Activated T-helper 1 cell treated with anti-CD3 and anti-CD28 coated beads, Interleukin-2, amount 50 U/mL, for 16 hours (primary cell): Measurements from ENCODE around the gene ARFGAP2.
A peak's percentile ranks its signal among the peaks of the same experiment; 100 is the strongest.

Experiments
- DNase-seq, 2 donors: peaks; one replicate each; pipeline ENCODE4 v3.0.0-alpha.2; 2020; ENCODE audit warnings: low read depth in 1 of 2, low spot score in 1 of 2

ARFGAP2 gene

DNA sequence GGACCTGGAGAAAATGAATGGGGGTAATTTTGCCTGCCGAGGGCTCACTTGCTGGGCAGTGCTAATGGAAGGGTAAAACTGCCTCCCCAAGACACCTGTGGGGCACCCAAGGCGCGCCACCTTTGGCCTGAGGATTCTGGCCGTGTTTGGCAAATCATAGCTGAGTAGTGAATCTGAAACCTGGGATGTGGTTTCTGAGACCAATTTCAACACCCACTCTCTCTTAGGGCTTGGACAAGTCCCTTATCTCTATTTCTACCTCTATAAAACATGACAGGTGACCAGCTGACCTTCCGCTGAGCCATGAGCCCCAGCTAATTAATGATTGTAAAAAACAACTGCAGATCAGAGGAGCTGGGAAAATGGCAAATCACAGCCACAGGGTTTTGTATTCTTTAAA is 11.0 kb upstream of the ARFGAP2 start:
- DNase-seq: no peak

DNA sequence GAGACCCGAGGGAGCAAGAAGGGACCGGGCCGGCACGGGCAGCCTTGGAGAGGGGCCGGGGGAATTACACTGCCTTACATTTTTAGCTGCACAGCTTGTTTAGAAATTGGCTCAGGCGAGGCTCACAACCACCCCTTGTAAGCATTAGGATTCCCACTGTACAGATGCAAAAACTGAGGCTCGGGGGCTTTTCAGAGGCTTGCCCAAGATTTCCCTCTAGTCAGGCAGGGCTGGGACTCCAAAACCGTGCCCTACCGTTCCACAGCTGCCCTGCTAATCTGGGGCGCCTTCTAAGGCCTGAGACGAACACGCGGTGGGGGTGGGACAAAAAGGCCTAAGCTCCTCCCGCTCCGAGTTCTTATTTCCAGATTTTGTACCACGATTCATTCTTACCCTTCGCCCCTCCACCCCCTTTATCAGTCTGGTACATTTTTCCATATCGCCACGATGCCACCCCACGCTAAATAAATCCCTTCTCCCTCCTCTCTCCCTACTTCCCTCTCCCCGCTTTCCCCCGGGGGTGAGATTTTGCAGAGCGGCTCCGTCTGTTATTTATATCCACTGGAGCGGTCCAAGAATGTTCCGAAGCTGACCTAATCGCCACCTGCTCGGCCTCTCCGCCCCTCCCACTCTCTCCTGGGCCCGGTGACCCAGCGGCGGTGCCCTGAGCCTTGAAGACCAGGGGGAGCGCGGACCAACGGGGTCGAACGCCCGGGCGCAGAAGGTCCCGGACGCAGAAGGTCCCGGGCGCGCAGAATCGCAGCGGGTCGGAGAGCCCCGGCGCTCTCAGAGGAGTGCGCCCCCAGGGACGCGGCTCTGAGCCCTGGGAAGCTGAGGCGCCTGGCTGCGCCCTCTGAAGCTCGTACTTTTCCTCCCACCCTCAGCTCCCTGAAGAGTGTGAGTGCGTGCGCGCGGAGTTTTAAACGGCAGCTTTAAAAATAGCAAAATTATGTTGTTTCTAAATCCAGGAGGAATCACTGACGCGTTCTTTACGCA is 10.3 kb upstream of the ARFGAP2 start:
- no peak for DNase-seq

DNA sequence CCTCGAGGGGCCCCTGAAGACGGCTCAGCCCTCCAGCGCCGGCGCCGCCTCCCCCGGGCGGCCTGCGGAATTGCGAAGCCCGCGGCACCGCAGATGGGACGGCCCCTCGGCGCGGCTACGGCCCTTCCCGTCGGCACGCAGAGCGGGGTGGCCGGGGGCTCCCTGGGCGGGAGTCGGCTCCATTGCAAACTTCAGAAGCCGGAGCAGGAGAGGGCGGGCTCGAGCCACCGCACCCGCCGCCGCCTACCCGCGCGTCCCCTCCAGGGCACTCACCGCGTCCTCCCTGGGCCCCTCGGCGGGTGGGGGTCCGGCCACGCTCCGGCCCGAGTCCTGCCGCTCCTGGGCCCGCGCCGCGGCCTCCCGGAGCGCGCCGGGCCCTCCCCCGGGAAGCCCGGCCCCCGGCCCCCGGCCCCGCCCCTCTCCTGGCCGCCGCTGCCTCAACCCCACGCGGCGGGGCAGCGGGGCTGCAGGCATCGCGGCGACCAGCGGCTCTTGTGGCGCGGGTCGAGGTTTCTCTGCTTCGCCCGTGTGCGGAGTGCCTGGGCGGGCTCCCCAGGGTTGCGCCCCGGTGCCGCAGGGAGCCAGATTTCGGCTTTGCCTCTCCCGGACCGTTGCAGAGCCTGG is 9.5 kb upstream of the ARFGAP2 start, which contains the start of gene PACSIN3:
Gene PACSIN3 (minus strand): TSS at position 359 of the 624 bp plus-strand sequence. CDS start 3,707 bp downstream, outside the sequence.
- peak in 1 of 2 donors; percentile 25 for DNase-seq

DNA sequence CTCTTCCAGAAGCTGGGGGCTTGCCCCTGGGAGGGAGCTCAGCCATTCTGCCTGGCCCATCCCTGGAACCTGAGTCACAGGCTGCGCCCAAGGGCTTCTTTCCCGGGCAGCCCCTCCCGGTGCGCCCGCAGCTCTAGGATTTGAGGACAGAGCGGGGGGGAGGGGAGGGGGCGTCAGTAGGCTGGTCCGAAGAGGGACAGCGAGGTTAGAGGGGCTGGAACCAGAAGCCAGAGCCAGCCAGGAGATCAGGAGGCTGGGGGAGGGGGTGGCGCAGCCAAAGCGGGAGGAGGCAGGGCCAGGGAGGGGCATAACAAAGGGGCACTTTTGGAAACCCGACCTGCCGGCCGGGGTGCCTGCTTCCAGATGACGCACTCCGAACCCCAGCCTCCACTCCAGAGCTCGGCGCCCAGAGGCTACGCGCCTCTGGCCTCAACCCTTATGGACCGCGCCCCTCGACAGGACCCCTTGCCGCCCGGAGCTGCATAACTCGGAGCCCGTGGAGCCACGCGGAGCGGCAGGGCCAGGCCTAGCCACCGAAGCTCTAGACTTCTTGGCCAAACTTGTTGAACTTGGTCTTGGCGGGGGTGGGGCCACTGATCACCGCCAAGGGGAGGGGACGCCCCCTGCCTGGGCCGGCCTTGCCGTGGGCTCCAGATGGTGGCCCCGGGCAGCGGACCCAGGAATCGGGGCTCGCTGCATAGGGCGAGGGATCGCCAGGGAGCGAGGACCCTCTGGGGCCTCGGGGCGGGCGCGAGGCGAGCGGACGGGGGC is 8.8 kb upstream of the ARFGAP2 start:
- DNase-seq: no peak

GRCh38 chr11:47184711-47185304 is 8.1 kb upstream of the ARFGAP2 start:
- DNase-seq: no peak

GRCh38 chr11:47183969-47184368 is 7.3 kb upstream of the ARFGAP2 start:
- DNase-seq: no peak

DNA sequence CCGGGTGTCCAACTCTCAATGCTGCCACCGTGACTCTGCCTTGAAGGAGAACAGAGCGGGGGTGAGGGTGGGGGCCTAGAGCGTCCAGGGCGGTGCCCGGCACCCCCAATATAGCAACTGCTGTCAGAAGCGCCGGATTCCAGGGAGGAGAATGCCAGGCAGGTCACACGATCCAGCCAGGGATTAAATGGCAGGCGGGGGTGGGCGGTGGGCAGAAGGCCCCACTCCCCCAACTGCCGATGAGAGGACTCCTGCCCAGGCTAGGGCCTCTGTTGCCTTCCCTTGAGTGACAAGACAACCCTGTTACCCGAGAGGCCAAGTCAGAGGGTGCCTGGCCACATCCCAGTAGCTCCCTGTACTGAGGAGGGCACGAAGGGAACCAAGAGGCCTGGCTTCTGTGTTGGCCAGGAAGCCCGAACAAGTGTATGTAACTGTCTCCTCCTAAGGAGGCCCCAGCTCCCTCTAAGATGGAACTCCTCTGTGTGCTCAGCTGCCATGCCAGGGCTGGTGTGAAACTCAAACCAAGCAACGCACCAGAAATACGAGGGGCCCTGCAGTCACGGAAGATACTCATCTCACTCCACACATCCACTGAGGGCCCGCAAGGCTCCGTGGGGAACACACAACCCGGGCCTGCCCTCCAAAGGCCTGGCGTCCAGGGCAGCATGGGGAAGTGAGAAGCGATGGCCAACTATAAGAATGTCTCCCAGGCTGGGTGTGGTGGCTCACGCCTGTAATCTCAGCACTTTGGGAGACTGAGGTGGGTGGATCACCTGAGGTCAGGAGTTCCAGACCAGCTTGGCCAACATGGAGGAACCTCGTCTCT is 6.6 kb upstream of the ARFGAP2 start:
- DNase-seq: no peak

- DNase-seq: no peak
Measured at GRCh38 chr11:47182380-47182779, 5.7 kb upstream of the ARFGAP2 start.

- DNase-seq: no peak
Measured at GRCh38 chr11:47181271-47181670, 4.6 kb upstream of the ARFGAP2 start.

DNA sequence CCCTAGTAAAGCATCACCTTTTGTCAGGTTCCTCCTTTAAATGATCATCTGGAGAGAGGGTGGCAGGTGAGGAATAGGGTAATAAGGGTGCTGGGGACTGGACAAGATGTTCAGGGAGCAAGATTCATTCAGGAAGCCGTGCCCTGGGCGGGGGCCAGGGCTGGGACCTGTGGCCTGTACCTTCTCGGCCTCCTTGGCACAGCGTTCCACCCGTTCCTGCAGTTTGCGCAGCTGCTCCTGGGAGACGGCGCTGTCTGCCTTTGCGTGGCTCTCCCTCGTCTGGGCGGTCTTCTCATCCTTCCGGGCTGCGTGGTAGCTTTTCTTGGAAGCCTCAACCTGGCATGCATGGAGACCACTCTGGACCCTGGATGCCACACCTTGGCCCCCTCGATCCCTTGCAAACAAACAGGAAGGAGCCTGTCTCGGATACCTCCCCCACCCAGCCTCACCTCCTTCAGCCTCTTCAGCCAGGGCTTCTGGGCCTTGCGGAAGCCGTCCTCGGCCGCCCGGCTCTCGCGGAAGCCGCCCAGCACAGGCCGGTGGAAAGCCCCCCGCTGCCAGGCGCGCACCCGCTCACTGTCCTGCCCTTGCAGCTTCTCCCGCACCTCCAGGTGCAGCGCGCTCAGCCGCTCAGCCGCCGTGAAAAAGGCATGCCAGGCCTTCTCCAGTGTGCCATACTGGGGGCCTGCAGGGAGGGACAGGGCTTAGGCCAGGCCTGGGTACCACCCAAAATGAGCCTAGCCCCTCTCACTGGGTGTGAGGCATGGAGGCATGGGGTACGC is 3.5 kb upstream of the ARFGAP2 start:
- DNase-seq: no peak

- no peak for DNase-seq
Measured at GRCh38 chr11:47179655-47179991, 2.9 kb upstream of the ARFGAP2 start.

GRCh38 chr11:47178737-47179654 is 2.3 kb upstream of the ARFGAP2 start:
- DNase-seq: no peak

DNA sequence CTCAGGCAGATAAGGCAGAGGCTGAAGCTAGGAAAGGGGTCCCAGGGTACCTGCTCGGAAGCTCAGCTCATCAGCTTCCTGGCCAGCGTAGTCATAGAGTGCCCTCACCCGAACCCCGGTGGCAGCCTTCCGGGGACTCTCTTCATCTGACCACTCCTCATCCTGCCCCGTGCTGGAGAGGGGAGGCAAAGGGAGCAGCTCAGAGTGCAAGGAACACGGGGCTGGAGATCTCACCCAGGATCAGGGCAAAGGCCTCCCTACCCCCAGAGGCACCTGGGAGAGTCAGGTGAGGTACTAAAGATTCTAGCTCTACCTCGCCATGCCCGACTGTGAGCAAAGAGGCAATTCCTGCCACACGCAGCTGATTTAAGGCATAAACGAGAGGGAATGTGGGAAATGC is 1.6 kb upstream of the ARFGAP2 start:
- no peak for DNase-seq

- no peak for DNase-seq
Measured at GRCh38 chr11:47177846-47178245, 1.2 kb upstream of the ARFGAP2 start.

DNA sequence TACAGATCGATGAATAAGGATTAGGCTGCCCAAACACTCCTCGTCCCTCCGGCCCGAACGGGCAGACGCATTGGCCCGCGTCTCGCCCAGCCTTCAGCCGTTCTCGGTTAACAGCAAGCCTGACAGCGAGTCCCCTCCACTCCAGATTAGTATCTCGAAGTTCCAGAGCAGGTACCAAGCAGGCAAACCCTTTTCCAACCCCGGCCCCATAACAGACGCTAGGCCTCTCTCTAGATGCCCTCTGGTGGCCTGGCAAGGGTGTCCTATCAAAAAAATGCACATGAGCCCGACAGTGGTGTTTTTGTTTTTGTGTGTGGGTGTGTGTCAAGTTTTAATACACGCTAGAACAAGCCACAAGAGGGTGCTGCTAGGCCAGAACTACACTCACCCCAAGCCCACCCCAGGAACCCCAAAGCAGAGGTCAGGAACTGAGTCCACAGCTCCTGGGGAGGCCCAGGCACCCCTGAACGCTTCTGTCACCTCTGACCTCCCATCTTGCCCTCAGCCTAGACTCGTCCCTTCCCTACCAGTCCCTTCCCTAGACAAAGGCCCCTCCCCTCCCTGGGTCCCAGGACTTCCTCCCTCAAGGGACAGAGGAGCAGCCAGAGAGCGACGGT is 658 bp upstream of the ARFGAP2 start:
- peak; percentile 49 to 59 for DNase-seq

DNA sequence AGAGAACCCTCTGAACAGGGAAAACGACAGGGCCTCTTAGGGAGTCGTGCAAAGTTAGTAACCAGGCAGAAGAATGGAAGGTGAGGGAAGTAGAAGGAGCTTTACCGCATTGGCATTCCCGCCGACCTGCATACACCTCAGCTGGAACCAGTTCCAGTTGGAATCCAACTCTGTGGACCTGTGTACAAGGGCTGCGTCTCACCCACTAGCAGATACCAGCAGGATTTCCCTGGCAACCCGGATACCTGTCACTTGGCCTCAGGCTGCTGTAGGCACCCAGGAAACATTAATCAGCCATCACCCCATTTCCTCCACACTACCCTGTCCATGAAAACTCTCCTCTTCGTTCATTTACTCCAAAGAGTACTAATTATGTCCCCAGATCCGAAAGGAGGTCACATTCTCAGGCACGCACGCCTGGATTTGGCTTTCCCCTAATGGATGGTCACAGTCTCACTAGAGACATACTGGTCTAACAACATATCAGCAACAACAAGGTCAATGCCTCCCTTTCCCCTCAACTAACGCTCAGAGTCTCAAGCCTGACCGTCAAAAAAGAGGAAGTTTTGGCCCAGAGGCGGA is 842 bp downstream of the ARFGAP2 start:
- DNase-seq: no peak

- no peak for DNase-seq
Measured at GRCh38 chr11:47172740-47173336, 3.8 kb downstream of the ARFGAP2 start.
